Neural cell (in vitro differentiated cells): ENCODE results near the gene PRDX3. TPM values are rescaled to one million over a fixed set of nuclear protein-coding genes. Genes with fewer than 3 reads are reported as not detected.

Experiments used
- H2AFZ ChIP-seq: fragments of 200-600, 300-800 bp; sonication (generic), shearing (Covaris generic); 2 replicates; pipeline ENCODE4 v1.6.0; 2014; ENCODE audit warnings: low read depth, mild to moderate bottlenecking, antibody characterized with exemption, low read length, moderate library complexity
- H3F3A ChIP-seq: fragments of 200-600 bp; shearing (Covaris generic); 2 replicates; pipeline ENCODE4 v1.6.1; 2016; ENCODE audit warnings: mild to moderate bottlenecking, moderate library complexity, mixed read lengths, antibody characterized with exemption, low read length; ENCODE audit not compliant: insufficient read depth, poor library complexity, severe bottlenecking
- H3K27ac ChIP-seq: fragments of 200-600, 300-800 bp; sonication (generic), shearing (Covaris generic); 2 replicates; pipeline ENCODE4 v1.5.1; 2014; ENCODE audit warnings: mild to moderate bottlenecking, low read length, moderate library complexity
- H3K27me3 ChIP-seq: fragments of 300-800, 200-600 bp; sonication (generic), shearing (Covaris generic); 2 replicates; pipeline ENCODE4 v1.6.0; 2014; ENCODE audit warnings: mild to moderate bottlenecking, low read depth, low read length, moderate library complexity; ENCODE audit not compliant: insufficient read depth
- H3K36me3 ChIP-seq: fragments of 300-800, 200-600 bp; sonication (generic), shearing (Covaris generic); 2 replicates; pipeline ENCODE4 v1.5.1; 2014; ENCODE audit warnings: mild to moderate bottlenecking, antibody characterized with exemption, low read length, moderate library complexity; ENCODE audit not compliant: insufficient read depth
- H3K4me2 ChIP-seq: fragments of 300-800, 200-600 bp; sonication (generic), shearing (Covaris generic); 2 replicates; pipeline ENCODE4 v1.6.0; 2014; ENCODE audit warnings: mild to moderate bottlenecking, low read length
- H3K4me3 ChIP-seq: fragments of 300-800, 200-600 bp; sonication (generic), shearing (Covaris generic); 2 replicates; pipeline ENCODE4 v1.5.1; 2014; ENCODE audit warnings: mild to moderate bottlenecking, low read length, moderate library complexity
- H3K79me2 ChIP-seq: fragments of 200-600 bp; shearing (Covaris generic); replicated peaks from 2 replicates; pipeline ENCODE4 v1.6.0; 2014; ENCODE audit warnings: mild to moderate bottlenecking, low read length, moderate library complexity; ENCODE audit not compliant: insufficient read depth
- H3K9ac ChIP-seq: fragments of 300-800, 200-600 bp; sonication (generic), shearing (Covaris generic); 2 replicates; pipeline ENCODE4 v1.6.1; 2016; ENCODE audit warnings: mild to moderate bottlenecking, low read length, mixed read lengths
- H3K9me2 ChIP-seq: fragments of 200-600 bp; shearing (Covaris generic); 2 replicates; pipeline ENCODE4 v1.6.1; 2016; ENCODE audit warnings: mild to moderate bottlenecking, low read length, mixed read lengths; ENCODE audit not compliant: insufficient read depth
- H3K9me3 ChIP-seq: fragments of 200-600, 300-800 bp; sonication (generic), shearing (Covaris generic); 2 replicates; pipeline ENCODE4 v1.6.1; 2016; ENCODE audit warnings: mild to moderate bottlenecking, mixed run types, low read length, moderate library complexity, mixed read lengths
- H4K20me1 ChIP-seq: fragments of 200-600 bp; shearing (Covaris generic); 2 replicates; pipeline ENCODE4 v1.6.1; 2016; ENCODE audit warnings: mild to moderate bottlenecking, mixed run types; ENCODE audit not compliant: insufficient read depth
- EP300 ChIP-seq: fragments of 450-650 bp; conservative IDR thresholded peaks from 2 replicates; pipeline ENCODE4 v1.6.1; 2014; ENCODE audit warnings: antibody characterized with exemption, mild to moderate bottlenecking, moderate library complexity; ENCODE audit not compliant: poor library complexity, severe bottlenecking
- EZH2 ChIP-seq: fragments of 200-600, 300-800 bp; shearing (Covaris generic), sonication (generic); IDR thresholded peaks from 2 replicates; pipeline ENCODE4 v1.6.1; 2014; ENCODE audit warnings: antibody characterized with exemption, low read length, borderline replicate concordance, mild to moderate bottlenecking; ENCODE audit not compliant: insufficient read depth, poor library complexity, severe bottlenecking
- MXI1 ChIP-seq: fragments of 450-650 bp; conservative IDR thresholded peaks from 2 replicates; pipeline ENCODE4 v1.6.1; 2014; ENCODE audit warnings: antibody characterized with exemption, mild to moderate bottlenecking; ENCODE audit not compliant: poor library complexity, severe bottlenecking
- POLR2AphosphoS5 ChIP-seq: IDR thresholded peaks from 2 replicates; pipeline ENCODE4 v1.6.1; 2012
- RAD21 ChIP-seq: fragments of 450-650 bp; conservative IDR thresholded peaks from 2 replicates; pipeline ENCODE4 v1.6.1; 2014; ENCODE audit warnings: antibody characterized with exemption, mild to moderate bottlenecking, moderate library complexity
- REST ChIP-seq: IDR thresholded peaks from 2 replicates; pipeline ENCODE4 v1.6.1; 2012; ENCODE audit warnings: borderline replicate concordance
- SMC3 ChIP-seq: fragments of 450-650 bp; conservative IDR thresholded peaks from 2 replicates; pipeline ENCODE4 v1.6.1; 2014; ENCODE audit warnings: antibody characterized with exemption, mild to moderate bottlenecking, moderate library complexity; ENCODE audit not compliant: poor library complexity
- TAF1 ChIP-seq: IDR thresholded peaks from 2 replicates; pipeline ENCODE4 v1.6.1; 2012; ENCODE audit warnings: low read depth
- polyA minus RNA-seq: library from RNA; depleted of rRNA, polyadenylated mRNA; stranded (reverse); fragments of >200 nt; gene quantifications from 2 replicates; pipeline ENCODE4 v1.2.3, GENCODE V29; 2014
- polyA plus RNA-seq: library from polyadenylated mRNA; depleted of rRNA; stranded (reverse); fragments of >200 nt; gene quantifications from 2 replicates; pipeline ENCODE4 v1.2.3, GENCODE V29; 2014
- TF ChIP-seq, protein P1 (sequence below): fragments of 450-650 bp; IDR thresholded peaks from 2 replicates; pipeline ENCODE4 v1.5.1; 2014; ENCODE audit warnings: antibody characterized with exemption, mild to moderate bottlenecking, moderate library complexity; ENCODE audit not compliant: poor library complexity, severe bottlenecking

PRDX3 gene
- polyA plus RNA-seq (234 and 258 TPM in 2 replicates), polyA minus RNA-seq (120 and 121 TPM in 2 replicates)

GRCh38 chr10:119178372-119179119, at the start of gene PRDX3:
Gene PRDX3 (minus strand): TSS chr10:119178812. CDS start chr10:119178790, 22 bp downstream.
- Histone ChIP-seq H3K36me3 (no peaks in the 10 kb centered on the region), H3K27ac (peak within 1 kb of the TSS; percentile 96), H3K9me3 (no peaks in the 10 kb centered on the region), H3K9me2 (no peaks in the 10 kb centered on the region), H3K9ac (peak within 1 kb of the TSS; percentile 90), H3K4me3 (peak within 1 kb of the TSS; percentile 85), H2AFZ (peak within 1 kb of the TSS; percentile 83), H3K4me2 (peak within 1 kb of the TSS; percentile 79), H3K79me2 (peaks cover 24% of the 10 kb centered on the region), H4K20me1 (no peaks in the 10 kb centered on the region), H3K27me3 (no peaks in the 10 kb centered on the region), H3F3A (no peaks in the 10 kb centered on the region)
- TF ChIP-seq EP300 (peak; percentile 52), REST (peak; percentile 90), SMC3 (no peak), POLR2AphosphoS5 (peak; percentile 99), EZH2 (no peak), RAD21 (no peak), MXI1 (peak; percentile 78), TAF1 (peak; percentile 99)
- TF ChIP-seq, protein P1, sequence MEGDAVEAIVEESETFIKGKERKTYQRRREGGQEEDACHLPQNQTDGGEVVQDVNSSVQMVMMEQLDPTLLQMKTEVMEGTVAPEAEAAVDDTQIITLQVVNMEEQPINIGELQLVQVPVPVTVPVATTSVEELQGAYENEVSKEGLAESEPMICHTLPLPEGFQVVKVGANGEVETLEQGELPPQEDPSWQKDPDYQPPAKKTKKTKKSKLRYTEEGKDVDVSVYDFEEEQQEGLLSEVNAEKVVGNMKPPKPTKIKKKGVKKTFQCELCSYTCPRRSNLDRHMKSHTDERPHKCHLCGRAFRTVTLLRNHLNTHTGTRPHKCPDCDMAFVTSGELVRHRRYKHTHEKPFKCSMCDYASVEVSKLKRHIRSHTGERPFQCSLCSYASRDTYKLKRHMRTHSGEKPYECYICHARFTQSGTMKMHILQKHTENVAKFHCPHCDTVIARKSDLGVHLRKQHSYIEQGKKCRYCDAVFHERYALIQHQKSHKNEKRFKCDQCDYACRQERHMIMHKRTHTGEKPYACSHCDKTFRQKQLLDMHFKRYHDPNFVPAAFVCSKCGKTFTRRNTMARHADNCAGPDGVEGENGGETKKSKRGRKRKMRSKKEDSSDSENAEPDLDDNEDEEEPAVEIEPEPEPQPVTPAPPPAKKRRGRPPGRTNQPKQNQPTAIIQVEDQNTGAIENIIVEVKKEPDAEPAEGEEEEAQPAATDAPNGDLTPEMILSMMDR, result peak; percentile 31

DNA sequence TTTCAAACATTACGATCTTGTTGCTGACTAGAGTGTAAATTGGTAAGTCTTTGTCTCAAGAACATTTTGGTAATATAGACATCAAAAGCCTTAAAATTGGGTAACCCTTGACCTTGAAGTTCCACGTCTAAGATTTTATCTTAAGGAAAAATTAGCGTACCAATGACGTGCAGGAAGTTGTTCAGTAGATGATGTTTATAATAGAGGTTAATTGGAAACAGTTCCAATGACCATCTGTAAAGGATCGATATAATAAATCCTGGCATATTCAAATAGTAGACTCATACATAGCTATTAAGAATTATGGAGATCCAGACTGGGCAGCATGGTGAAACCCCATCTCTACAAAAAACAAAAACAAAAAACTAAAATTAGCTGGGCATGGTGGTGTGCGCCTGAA, 49.2 kb upstream of the PRDX3 start:
- H3K27me3 ChIP-seq, result no peaks in the 10 kb centered on the region
- no peak overlapping the region for H3K27ac ChIP-seq
- no peaks in the 10 kb centered on the region for H3K9me3 ChIP-seq
- H4K20me1 ChIP-seq, result no peaks in the 10 kb centered on the region
- H3K9ac ChIP-seq, result no peak overlapping the region
- no peak overlapping the region for H3K4me3 ChIP-seq
- no peaks in the 10 kb centered on the region for H3K36me3 ChIP-seq
- no peak for TF ChIP-seq TAF1
- no peak for TF ChIP-seq POLR2AphosphoS5
- TF ChIP-seq, protein P1, result no peak
- no peak for TF ChIP-seq RAD21
- no peak for TF ChIP-seq SMC3
- no peak for TF ChIP-seq EP300
- no peak for TF ChIP-seq MXI1
- no peak for TF ChIP-seq EZH2
- no peak for TF ChIP-seq REST
- H3F3A ChIP-seq, result no peaks in the 10 kb centered on the region
- no peaks in the 10 kb centered on the region for H3K79me2 ChIP-seq
- H3K9me2 ChIP-seq, result no peaks in the 10 kb centered on the region
- no peak overlapping the region for H2AFZ ChIP-seq
- H3K4me2 ChIP-seq, result no peak overlapping the region
